ENCODE results near the gene HENMT1.

HENMT1 gene

DNA sequence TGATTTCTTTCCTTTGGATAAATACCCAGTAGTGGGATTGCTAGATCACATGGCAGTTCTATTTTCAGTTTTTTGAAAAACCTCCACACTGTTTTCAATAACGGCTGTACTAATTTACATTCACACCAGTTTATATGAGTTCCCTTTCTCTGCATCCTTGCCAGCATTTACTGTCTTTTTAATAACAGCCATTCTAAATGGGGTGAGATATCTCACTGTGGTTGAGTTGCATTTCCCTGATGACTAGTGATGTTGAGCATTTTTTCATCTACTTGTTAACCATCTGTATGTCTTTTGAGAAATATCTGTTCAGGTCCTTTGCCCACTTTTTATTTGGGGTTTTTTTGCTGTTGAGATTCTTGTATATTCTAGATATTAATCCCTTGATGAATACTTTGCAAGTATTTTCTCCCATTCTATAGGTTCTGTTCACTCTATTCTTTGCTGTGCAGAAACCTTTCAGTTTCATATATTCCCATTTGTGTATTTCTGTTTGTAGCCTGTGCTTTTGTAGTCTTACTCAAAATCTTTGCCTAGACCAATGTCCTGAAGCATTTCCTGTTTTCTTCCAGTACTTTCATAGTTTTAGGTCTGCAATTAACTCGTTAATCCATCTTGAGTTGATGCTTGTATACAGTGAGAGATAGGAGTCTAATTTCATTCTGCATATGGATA, 7.3 kb downstream of the HENMT1 start:
- TF ChIP-seq ISL1 (CRISPR knock-in tag; IDR thresholded peaks at IDR 0.05) (no peak), TOX (CRISPR knock-in tag; IDR thresholded peaks at IDR 0.05; ENCODE audit: borderline replicate concordance) (no peak), RARB (CRISPR knock-in tag; IDR thresholded peaks at IDR 0.05) (no peak), ZNF8 (CRISPR knock-in tag; IDR thresholded peaks at IDR 0.05) (no peak), ZFP3 (CRISPR knock-in tag; IDR thresholded peaks at IDR 0.05) (no peak)
- TF ChIP-seq, protein P1, sequence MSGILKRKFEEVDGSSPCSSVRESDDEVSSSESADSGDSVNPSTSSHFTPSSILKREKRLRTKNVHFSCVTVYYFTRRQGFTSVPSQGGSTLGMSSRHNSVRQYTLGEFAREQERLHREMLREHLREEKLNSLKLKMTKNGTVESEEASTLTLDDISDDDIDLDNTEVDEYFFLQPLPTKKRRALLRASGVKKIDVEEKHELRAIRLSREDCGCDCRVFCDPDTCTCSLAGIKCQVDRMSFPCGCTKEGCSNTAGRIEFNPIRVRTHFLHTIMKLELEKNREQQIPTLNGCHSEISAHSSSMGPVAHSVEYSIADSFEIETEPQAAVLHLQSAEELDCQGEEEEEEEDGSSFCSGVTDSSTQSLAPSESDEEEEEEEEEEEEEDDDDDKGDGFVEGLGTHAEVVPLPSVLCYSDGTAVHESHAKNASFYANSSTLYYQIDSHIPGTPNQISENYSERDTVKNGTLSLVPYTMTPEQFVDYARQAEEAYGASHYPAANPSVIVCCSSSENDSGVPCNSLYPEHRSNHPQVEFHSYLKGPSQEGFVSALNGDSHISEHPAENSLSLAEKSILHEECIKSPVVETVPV (CRISPR knock-in tag; IDR thresholded peaks at IDR 0.05) = no peak
- ATAC-seq = no peak

DNA sequence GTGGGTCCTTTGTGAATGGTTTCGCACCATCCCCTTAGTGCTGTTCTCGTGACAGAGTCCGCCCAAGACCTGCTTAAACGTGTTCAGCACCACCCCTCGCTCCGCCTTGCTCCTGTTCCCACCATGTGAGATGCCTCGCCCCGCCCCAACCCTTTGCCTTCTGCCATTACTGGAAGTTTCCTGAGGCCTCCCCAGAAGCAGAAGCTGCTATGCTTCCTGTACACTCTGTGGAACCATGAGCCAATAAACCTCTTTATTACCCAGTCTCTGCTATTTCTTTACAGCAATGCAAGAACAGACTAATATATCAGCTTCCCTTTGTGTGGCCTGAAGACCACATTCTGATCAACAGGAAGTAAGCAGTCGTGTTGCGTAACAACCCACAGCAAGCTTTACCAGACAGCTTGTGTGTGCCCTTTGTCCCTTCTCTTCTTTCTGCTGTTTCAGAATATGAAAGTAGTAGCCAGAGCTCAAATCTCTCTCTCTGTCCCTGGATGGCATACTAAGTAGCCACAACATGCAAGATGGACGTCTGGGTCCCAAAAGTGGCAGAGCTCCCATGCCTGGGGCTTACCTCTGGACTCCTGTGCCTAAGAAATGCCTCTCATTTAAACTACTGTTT, 14.1 kb downstream of the HENMT1 start:
- TF ChIP-seq SNAI2 (CRISPR knock-in tag; IDR thresholded peaks at IDR 0.05) (no peak), ESRRG (CRISPR knock-in tag; IDR thresholded peaks at IDR 0.05) (no peak), ZFP30 (CRISPR knock-in tag; IDR thresholded peaks at IDR 0.05) (no peak), ARNTL (CRISPR knock-in tag; IDR thresholded peaks at IDR 0.05; ENCODE audit: borderline replicate concordance, low read depth) (no peak), ZNF565 (CRISPR knock-in tag; conservative IDR thresholded peaks at IDR 0.05; ENCODE audit: low read depth) (no peak), ISL1 (CRISPR knock-in tag; IDR thresholded peaks at IDR 0.05) (no peak), PPARA (CRISPR knock-in tag; IDR thresholded peaks at IDR 0.05; ENCODE audit: borderline replicate concordance) (no peak), CSDC2 (CRISPR knock-in tag; IDR thresholded peaks at IDR 0.05) (no peak), ZNF70 (CRISPR knock-in tag; IDR thresholded peaks at IDR 0.05) (no peak), TOX (CRISPR knock-in tag; IDR thresholded peaks at IDR 0.05; ENCODE audit: borderline replicate concordance) (no peak), OSR1 (CRISPR knock-in tag; IDR thresholded peaks at IDR 0.05) (no peak), ZNF8 (CRISPR knock-in tag; IDR thresholded peaks at IDR 0.05) (no peak), ZC3H10 (CRISPR knock-in tag; IDR thresholded peaks at IDR 0.05) (no peak)
- TF ChIP-seq, protein P1 (CRISPR knock-in tag; IDR thresholded peaks at IDR 0.05) = no peak
- TF ChIP-seq, protein P2, sequence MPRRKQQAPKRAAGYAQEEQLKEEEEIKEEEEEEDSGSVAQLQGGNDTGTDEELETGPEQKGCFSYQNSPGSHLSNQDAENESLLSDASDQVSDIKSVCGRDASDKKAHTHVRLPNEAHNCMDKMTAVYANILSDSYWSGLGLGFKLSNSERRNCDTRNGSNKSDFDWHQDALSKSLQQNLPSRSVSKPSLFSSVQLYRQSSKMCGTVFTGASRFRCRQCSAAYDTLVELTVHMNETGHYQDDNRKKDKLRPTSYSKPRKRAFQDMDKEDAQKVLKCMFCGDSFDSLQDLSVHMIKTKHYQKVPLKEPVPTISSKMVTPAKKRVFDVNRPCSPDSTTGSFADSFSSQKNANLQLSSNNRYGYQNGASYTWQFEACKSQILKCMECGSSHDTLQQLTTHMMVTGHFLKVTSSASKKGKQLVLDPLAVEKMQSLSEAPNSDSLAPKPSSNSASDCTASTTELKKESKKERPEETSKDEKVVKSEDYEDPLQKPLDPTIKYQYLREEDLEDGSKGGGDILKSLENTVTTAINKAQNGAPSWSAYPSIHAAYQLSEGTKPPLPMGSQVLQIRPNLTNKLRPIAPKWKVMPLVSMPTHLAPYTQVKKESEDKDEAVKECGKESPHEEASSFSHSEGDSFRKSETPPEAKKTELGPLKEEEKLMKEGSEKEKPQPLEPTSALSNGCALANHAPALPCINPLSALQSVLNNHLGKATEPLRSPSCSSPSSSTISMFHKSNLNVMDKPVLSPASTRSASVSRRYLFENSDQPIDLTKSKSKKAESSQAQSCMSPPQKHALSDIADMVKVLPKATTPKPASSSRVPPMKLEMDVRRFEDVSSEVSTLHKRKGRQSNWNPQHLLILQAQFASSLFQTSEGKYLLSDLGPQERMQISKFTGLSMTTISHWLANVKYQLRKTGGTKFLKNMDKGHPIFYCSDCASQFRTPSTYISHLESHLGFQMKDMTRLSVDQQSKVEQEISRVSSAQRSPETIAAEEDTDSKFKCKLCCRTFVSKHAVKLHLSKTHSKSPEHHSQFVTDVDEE (CRISPR knock-in tag; IDR thresholded peaks at IDR 0.05) = no peak
- TF ChIP-seq, protein P3, sequence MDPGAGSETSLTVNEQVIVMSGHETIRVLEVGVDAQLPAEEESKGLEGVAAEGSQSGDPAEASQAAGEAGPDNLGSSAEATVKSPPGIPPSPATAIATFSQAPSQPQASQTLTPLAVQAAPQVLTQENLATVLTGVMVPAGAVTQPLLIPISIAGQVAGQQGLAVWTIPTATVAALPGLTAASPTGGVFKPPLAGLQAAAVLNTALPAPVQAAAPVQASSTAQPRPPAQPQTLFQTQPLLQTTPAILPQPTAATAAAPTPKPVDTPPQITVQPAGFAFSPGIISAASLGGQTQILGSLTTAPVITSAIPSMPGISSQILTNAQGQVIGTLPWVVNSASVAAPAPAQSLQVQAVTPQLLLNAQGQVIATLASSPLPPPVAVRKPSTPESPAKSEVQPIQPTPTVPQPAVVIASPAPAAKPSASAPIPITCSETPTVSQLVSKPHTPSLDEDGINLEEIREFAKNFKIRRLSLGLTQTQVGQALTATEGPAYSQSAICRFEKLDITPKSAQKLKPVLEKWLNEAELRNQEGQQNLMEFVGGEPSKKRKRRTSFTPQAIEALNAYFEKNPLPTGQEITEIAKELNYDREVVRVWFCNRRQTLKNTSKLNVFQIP (CRISPR knock-in tag; IDR thresholded peaks at IDR 0.05; ENCODE audit: borderline replicate concordance, low read depth) = no peak
- TF ChIP-seq, protein P4, sequence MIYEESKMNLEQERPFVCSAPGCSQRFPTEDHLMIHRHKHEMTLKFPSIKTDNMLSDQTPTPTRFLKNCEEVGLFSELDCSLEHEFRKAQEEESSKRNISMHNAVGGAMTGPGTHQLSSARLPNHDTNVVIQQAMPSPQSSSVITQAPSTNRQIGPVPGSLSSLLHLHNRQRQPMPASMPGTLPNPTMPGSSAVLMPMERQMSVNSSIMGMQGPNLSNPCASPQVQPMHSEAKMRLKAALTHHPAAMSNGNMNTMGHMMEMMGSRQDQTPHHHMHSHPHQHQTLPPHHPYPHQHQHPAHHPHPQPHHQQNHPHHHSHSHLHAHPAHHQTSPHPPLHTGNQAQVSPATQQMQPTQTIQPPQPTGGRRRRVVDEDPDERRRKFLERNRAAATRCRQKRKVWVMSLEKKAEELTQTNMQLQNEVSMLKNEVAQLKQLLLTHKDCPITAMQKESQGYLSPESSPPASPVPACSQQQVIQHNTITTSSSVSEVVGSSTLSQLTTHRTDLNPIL (CRISPR knock-in tag; IDR thresholded peaks at IDR 0.05; ENCODE audit: low read depth) = no peak
- ATAC-seq = no peak

DNA sequence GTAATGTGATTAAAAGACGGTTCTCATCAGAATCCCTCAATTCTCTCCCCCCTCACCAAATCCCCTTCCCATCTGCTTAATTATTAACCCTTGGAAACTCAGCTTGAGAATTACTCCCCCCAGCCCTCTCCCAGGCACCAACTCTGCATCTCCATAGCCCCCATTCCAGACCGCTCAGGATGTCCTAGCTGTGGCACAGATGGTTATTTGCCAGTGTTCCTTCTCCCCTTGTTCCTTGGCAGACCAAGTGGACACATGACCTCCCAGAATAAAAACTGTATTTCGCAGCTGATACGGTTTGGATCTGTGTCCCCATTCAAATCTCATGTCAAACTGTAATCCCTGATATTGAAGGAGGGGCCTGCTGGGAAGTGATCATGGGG, 14.6 kb downstream of the HENMT1 start:
- no peak for ATAC-seq
- TF ChIP-seq ZNF70 (CRISPR knock-in tag; IDR thresholded peaks at IDR 0.05) (no peak), ESRRG (CRISPR knock-in tag; IDR thresholded peaks at IDR 0.05) (no peak), TOX (CRISPR knock-in tag; IDR thresholded peaks at IDR 0.05; ENCODE audit: borderline replicate concordance) (no peak), ZFP30 (CRISPR knock-in tag; IDR thresholded peaks at IDR 0.05) (no peak), BACH2 (CRISPR knock-in tag; IDR thresholded peaks at IDR 0.05; ENCODE audit: borderline replicate concordance) (no peak), TCF4 (CRISPR knock-in tag; IDR thresholded peaks at IDR 0.05; ENCODE audit: borderline replicate concordance) (no peak), RARB (CRISPR knock-in tag; IDR thresholded peaks at IDR 0.05) (no peak), CSDC2 (CRISPR knock-in tag; IDR thresholded peaks at IDR 0.05) (no peak), ZNF565 (CRISPR knock-in tag; conservative IDR thresholded peaks at IDR 0.05; ENCODE audit: low read depth) (no peak), ARNTL (CRISPR knock-in tag; IDR thresholded peaks at IDR 0.05; ENCODE audit: borderline replicate concordance, low read depth) (no peak)
- TF ChIP-seq, protein P2 (CRISPR knock-in tag; IDR thresholded peaks at IDR 0.05) = no peak
- TF ChIP-seq, protein P5, sequence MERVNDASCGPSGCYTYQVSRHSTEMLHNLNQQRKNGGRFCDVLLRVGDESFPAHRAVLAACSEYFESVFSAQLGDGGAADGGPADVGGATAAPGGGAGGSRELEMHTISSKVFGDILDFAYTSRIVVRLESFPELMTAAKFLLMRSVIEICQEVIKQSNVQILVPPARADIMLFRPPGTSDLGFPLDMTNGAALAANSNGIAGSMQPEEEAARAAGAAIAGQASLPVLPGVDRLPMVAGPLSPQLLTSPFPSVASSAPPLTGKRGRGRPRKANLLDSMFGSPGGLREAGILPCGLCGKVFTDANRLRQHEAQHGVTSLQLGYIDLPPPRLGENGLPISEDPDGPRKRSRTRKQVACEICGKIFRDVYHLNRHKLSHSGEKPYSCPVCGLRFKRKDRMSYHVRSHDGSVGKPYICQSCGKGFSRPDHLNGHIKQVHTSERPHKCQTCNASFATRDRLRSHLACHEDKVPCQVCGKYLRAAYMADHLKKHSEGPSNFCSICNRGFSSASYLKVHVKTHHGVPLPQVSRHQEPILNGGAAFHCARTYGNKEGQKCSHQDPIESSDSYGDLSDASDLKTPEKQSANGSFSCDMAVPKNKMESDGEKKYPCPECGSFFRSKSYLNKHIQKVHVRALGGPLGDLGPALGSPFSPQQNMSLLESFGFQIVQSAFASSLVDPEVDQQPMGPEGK (CRISPR knock-in tag; IDR thresholded peaks at IDR 0.05; ENCODE audit: borderline replicate concordance) = no peak
